Smooth muscle cell of trachea (primary cell): Measurements from ENCODE around the gene HSPA4. TPM values are rescaled to one million over a fixed set of nuclear protein-coding genes. Genes with fewer than 3 reads are reported as not detected.

Experiments used
- total RNA-seq: library from RNA; depleted of rRNA; stranded (reverse); fragments of >200 nt; gene quantifications from 2 replicates; pipeline ENCODE4 v1.2.1, GENCODE V29; 2014

Gene HSPA4
- total RNA-seq = 129 and 165 TPM in 2 replicates

DNA sequence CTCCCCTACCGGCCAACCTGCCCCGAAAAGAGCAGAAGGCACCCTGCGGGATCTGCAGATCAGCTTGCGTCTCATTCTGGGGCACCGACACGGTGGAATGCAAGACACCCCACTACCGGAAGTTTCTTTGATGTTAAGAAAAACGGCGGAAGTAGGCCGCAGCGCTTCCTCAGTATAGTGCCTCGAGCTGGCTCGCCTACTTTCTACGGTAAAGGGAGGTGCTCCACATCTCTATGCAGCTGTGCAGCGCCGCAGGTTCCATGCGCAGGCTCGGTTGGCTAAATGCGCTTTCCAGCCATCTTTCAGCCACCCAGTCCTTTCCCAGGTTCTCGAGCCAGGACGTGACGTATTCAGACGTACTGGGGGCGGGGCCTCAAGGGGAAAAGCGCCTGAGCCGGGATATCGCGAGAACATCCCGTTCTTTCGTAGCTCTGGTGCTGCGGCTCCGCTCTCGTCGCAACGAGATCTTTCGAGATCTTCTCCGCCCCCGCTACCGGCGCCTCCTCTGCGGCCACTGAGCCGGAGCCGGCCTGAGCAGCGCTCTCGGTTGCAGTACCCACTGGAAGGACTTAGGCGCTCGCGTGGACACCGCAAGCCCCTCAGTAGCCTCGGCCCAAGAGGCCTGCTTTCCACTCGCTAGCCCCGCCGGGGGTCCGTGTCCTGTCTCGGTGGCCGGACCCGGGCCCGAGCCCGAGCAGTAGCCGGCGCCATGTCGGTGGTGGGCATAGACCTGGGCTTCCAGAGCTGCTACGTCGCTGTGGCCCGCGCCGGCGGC lies at the start of gene HSPA4:
TSS of gene HSPA4 (plus strand) at position 472 of the 775 bp plus-strand sequence. CDS start at position 710, 238 bp downstream.

DNA sequence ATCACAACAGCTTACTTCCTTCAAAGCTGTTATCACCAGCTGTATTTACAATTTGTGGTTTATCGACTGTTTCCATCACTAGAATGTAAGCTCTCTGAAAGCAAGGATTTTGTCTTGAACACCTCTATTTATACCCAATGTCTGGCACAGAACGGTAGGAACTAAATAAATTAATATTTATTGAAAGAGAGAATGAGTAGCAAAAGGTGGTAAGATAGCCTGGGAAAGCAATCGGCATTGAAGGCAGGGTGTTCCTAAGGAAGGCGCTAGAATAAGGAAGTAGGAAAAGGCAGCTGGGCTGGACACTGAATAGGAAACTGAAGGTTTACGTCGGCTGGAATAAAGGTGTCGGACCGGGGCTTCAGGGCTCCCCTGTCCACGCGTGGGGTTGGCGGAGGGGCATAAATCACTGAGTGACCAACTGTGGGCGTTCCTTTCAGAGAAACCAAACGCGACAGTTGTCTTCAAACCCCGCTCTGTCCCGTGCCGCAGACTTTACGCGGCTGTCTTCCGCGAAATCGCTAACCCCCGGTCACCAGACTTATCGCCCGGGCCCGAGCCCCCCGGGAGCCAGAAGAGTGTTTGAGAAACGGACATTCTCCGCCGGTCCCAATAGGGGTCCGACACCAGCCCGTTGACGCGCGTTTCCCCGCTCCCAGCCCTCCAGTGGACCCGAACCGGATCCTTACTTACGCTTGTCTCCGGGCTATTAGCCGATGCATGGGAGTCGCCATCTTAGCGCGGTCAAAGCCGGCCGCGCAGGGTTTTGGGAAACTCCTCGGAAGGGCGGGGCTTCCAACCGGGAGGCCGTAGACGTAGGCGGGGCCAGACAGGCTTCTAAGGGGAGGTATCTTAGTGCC lies 25.8 kb upstream of the HSPA4 start, which contains the start of gene ZCCHC10:
TSS of gene ZCCHC10 (minus strand) at position 746 of the 860 bp plus-strand sequence. CDS start at position 734, 12 bp downstream.

Other genes starting within 250 kb of the HSPA4 start
- 0.15 and 0.17 TPM in 2 replicates for gene SOWAHA, start 238.7 kb upstream of the HSPA4 start, total RNA-seq
- 8.6 and 9.1 TPM in 2 replicates for gene SHROOM1, start 221.4 kb upstream of the HSPA4 start, total RNA-seq
- gene GDF9, start 185.5 kb upstream of the HSPA4 start, total RNA-seq = 0.15 and 0.17 TPM in 2 replicates
- 97.4 and 130 TPM in 2 replicates for gene UQCRQ, start 185.4 kb upstream of the HSPA4 start, total RNA-seq
- gene LEAP2, start 178.3 kb upstream of the HSPA4 start, total RNA-seq = 0.15 and 0.50 TPM in 2 replicates
- 45.8 and 54.0 TPM in 2 replicates for gene AFF4, start 88.4 kb upstream of the HSPA4 start, total RNA-seq
- 11.9 and 17.0 TPM in 2 replicates for gene ZCCHC10, start 25.5 kb upstream of the HSPA4 start, total RNA-seq